GM23248 (cell line): ENCODE results near the gene CACNG3.

ENCODE experiments used
- EZH2 ChIP-seq: fragments of 200-600 bp; sonication (generic); IDR thresholded peaks from 2 replicates; pipeline ENCODE4 v1.6.1; 2018; ENCODE audit warnings: antibody characterized with exemption, mild to moderate bottlenecking; ENCODE audit not compliant: insufficient read depth, poor library complexity, severe bottlenecking
- EZH2phosphoT487 ChIP-seq: fragments of 200-600 bp; sonication (generic); IDR thresholded peaks from 2 replicates; pipeline ENCODE4 v1.6.1; 2018; ENCODE audit warnings: antibody characterized with exemption, moderate library complexity, mild to moderate bottlenecking, low read depth; ENCODE audit not compliant: insufficient read depth

DNA sequence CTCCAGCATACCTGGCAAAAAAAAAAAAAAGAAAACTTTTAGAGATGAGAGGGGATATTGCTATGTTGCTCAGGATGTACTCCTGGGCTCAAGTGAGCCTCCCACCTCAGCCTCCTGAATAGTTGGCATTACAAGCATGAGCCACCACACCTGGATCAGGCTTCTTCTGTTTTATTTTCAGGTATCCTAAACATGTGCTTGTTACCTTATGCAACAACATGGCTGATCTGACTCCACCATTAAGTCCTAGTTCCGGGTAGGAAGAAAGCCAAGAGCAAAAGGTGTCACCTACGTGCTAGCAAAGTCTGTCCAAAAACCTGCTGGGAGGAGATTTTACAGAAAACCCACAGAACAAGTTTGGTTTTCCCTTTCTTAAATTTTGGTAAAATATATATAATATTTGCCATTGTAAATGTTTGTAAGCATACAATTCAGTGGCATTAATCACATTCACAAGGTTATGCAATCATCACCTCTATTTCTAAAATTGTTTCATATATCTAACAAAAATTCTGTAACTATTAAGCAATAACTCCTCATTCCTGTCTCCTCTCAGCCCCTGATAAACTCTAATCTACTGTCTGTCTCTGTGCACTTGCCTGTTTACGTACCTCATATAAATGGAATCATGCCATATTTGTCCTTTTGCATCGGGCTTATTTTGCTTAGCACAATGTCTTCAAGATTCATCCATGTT, 9.1 kb upstream of the CACNG3 start:
- TF ChIP-seq EZH2 (no peak), EZH2phosphoT487 (no peak)
